Tibial artery (tissue), 4 donors: ENCODE measurements around the gene CYP1A1.

Experiments
- DNase-seq, 2 donors: peaks; one replicate each; pipeline ENCODE4 v3.0.0-alpha.2; 2019
- H3K27ac ChIP-seq, 2 donors: fragments of 200-600 bp; sonication (generic) in 1 of 2; 1 replicate in 1 of 2; 2 replicates in 1 of 2; pipeline ENCODE4 v1.5.1; 2018 to 2019; ENCODE audit warnings: mild to moderate bottlenecking in 1 of 2
- H3K27me3 ChIP-seq, 2 donors: fragments of 200-600 bp; sonication (generic) in 1 of 2; one replicate each; pipeline versions ENCODE4 v1.5.1 to v1.6.0; 2016 to 2019
- H3K36me3 ChIP-seq, 3 donors: fragments of 200-600 bp; sonication (generic) in 2 of 3; one replicate each; pipeline ENCODE4 v1.5.1; 2016 to 2019; ENCODE audit warnings: mild to moderate bottlenecking in 2 of 3
- H3K4me1 ChIP-seq, 4 donors: fragments of 200-600 bp; sonication (generic) in 2 of 4; 1 replicate in 3 of 4; 2 replicates in 1 of 4; pipeline ENCODE4 v1.5.1; 2016 to 2019
- H3K4me3 ChIP-seq, 2 donors: fragments of 200-600 bp; sonication (generic) in 1 of 2; 1 replicate in 1 of 2; 2 replicates in 1 of 2; pipeline ENCODE4 v1.5.1; 2018 to 2019; ENCODE audit warnings: mild to moderate bottlenecking in 2 of 2
- H3K9me3 ChIP-seq, 3 donors: fragments of 200-600 bp; sonication (generic) in 1 of 3; one replicate each; pipeline ENCODE4 v1.5.1; 2016 to 2019
- CTCF ChIP-seq, 2 experiments: fragments of 200-600 bp in 1 of 2; fragments of 450-650 bp in 1 of 2; IDR thresholded peaks; one replicate each; pipeline ENCODE4 v1.5.1; 2017 to 2019; ENCODE audit warnings: antibody characterized with exemption in 2 of 2, mild to moderate bottlenecking in 1 of 2, moderate library complexity in 1 of 2
- intact Hi-C: fragments of 100-400 bp; cut with DNase I; formaldehyde crosslinking; loops from one replicate; pipeline ENCODE4 v1.15.0; 2023; ENCODE audit warnings: low total_unique reads

Gene CYP1A1

DNA sequence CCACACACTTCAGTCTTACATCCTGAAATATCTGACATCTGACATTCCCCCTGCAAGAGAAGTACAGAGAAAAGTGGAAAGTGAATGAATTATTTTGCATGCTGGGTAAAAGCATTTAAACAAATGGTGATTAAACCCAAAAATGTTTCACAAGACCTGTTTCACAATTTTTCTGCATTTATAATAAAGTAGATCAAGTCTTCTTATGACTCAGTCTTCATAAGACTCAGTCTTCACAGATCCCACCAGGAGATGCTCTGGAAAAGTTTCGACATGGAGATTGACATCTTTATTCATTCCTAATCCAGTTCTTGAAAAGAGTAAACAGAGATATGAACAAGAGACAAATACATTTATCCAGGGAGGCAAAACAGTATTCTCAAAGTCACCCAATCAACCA lies 16.3 kb downstream of the CYP1A1 start:
- Histone ChIP-seq H3K36me3 (no peaks in the 10 kb centered on the region), H3K27ac (no peak overlapping the region), H3K4me1 (no peaks in the 10 kb centered on the region), H3K4me3 (no peak overlapping the region), H3K27me3 (peaks cover 0 to 19% of the 10 kb centered on the region in 2 donors), H3K9me3 (no peaks in the 10 kb centered on the region)
- DNase-seq, result no peak
- intact Hi-C loops, result no loop called here
- no peak for TF ChIP-seq CTCF (IDR thresholded peaks at IDR 0.05)

DNA sequence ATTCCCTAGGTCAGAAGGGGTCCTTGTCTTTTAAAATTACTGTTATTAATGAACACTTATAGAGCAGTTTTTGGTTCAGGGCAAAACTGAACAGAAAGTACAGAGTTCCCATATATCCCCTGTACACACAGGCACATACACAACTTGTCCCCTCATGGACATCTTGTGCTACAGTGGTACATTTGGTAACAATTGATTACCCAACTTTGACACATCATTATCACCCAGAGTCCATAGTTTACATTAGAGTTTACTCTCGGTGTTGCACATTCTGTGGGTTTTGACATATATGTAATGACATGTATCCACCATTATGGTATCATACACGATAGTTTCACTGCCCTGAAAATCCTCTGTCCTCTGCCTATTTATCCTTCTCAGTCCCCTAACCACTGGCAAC lies 28.5 kb downstream of the CYP1A1 start:
- Histone ChIP-seq H3K4me3 (peak overlapping the region; percentile 84 to 92), H3K36me3 (no peaks in the 10 kb centered on the region), H3K27ac (peak overlapping the region in 1 of 2 donors; percentile 89), H3K9me3 (no peaks in the 10 kb centered on the region), H3K4me1 (peaks cover 0 to 32% (median 23%) of the 10 kb centered on the region in 4 donors), H3K27me3 (no peaks in the 10 kb centered on the region)
- TF ChIP-seq CTCF (IDR thresholded peaks at IDR 0.05), result no peak
- intact Hi-C loops, result no loop called here
- no peak for DNase-seq

DNA sequence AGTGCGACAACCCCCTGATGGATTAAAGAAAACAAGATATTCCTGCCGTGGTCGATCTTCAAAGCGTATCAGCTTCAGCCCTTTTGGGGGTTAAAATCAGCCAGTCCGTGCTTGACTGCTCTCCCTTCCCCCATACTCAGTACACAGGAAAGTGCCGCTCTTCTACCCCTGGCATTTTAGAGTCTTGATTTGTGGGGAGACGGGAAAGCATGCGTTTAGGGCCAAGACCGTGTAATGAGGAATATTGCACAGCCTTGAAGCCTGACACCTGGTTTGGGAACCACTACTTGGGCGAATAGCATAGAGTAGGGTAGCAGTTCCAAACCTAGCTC lies 29.0 kb downstream of the CYP1A1 start:
- no peak for DNase-seq
- no peak for TF ChIP-seq CTCF (IDR thresholded peaks at IDR 0.05)
- no peaks in the 10 kb centered on the region for H3K27me3 ChIP-seq
- H3K9me3 ChIP-seq, result no peaks in the 10 kb centered on the region
- intact Hi-C loops, result no loop called here
- peak overlapping the region; percentile 84 to 92 for H3K4me3 ChIP-seq
- H3K4me1 ChIP-seq, result peaks cover 0 to 32% (median 23%) of the 10 kb centered on the region in 4 donors
- no peaks in the 10 kb centered on the region for H3K36me3 ChIP-seq
- H3K27ac ChIP-seq, result peak overlapping the region; percentile 85 to 89

DNA sequence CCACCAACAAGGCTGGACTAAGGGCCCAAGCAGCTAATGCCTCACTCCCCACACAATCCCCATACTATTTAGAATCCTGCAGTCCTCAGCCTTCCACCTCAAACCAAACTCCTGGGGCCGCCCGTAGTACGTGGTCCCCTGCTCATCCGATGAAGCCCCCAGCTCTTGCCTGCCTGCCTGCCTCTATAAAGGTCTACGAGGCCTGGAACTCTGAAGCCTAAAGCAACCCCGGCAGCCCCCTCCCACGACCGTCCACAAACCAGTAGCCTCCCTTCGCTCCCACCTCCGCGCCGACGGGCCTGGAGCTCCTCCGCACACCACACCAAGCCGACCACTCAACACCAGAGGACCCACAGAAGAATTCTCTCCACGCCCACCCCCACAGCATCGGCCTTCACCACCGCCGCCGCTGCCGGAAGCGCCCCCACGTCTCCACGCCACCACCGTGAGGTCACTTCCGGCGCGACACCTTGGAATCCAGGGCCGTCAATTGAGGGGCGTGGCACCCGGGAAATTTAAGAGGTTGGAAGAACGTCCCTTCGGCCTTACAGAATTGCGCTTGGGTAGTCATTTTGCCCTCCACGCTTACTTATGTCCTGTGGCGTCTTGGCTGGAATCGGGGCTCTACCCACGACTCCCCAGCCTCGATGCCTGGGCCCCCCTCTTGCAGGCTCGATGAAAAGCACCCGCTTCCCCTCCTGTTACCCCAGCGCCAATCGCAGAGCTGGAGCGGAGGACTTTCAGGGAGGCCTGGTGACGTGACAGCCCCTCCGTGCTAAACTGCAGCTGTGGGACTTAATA lies 29.5 kb downstream of the CYP1A1 start, which contains the start of gene EDC3:
EDC3 (minus strand) TSS at position 428 of the 801 bp plus-strand sequence. CDS start 20,900 bp downstream, outside the sequence.
- TF ChIP-seq CTCF (IDR thresholded peaks at IDR 0.05), result no peak
- intact Hi-C loops, result no loop called here
- peak; percentile 87 to 90 for DNase-seq

DNA sequence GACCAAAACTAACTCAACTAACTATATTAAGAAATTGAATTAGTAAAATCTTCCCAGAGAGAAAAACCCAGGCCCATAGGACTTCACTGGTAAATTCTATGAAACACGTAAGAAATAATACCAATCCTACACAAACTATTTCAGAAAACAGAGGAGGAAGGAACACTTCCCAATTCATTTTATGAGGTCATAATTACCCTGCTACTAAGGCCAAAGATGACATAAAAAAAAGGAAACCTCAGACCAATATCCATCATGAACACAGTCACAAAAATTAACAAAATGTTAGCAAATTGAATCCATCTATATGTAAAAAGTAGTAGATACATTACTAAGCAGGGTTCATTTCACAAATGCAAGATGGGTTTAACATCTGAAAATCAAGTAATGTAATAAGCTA lies 33.0 kb downstream of the CYP1A1 start:
- Histone ChIP-seq H3K4me1 (peaks cover 0 to 32% (median 23%) of the 10 kb centered on the region in 4 donors), H3K9me3 (no peaks in the 10 kb centered on the region), H3K4me3 (no peak overlapping the region), H3K27ac (no peak overlapping the region), H3K36me3 (peaks cover 0 to 8% (median 0%) of the 10 kb centered on the region in 3 donors), H3K27me3 (no peaks in the 10 kb centered on the region)
- DNase-seq, result no peak
- TF ChIP-seq CTCF (IDR thresholded peaks at IDR 0.05), result no peak
- intact Hi-C loops, result no loop called here

More for the DNA sequence above, 29.5 kb downstream of the CYP1A1 start, which contains the start of gene EDC3:
- Histone ChIP-seq H3K9me3 (no peaks in the 10 kb centered on the region), H3K27ac (peak within 1 kb of the TSS; percentile 85 to 89), H3K4me1 (peaks cover 0 to 32% (median 23%) of the 10 kb centered on the region in 4 donors), H3K36me3 (no peaks in the 10 kb centered on the region), H3K4me3 (peak within 1 kb of the TSS; percentile 84 to 92), H3K27me3 (no peaks in the 10 kb centered on the region)
